Measurements from ENCODE around the gene HOXA7.
A peak's percentile ranks its signal among the peaks of the same experiment; 100 is the strongest.

DNA sequence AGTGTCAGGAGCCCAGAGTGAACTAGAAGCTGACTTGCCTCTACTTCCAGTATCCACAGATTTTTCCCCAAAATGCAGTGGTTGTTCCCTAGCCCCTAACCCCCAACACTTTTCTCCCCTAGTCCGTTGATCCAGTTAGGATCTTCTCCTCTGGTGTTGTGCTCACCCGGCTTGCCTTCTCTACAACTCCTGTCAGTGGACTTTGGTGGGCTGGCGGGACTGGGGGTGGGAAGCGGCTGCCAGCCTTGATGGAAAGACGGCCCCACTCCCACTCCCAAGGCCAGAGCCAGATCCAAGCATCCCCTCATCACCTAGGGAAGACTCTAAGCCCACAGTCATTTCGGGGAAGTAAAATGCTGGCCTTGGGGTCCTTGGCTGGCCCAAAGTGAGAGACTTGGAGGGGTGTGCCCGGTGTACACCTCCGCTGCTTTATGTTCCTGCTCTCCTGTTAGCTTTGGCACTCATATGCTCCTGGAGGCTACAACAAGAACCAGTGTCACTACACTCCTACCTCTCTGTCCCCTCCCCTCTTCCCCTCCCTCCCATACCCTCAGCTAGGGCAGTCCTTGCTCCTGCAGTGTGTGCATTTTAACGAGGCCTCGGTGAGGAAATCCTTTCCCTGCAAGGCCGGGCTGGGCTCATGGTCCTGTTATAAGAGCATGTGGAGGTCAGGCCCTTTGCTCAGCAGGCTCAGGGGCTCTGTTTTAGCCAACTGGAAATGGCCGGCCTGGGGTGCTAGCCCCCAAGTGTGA, 18.6 kb upstream of the HOXA7 start:
- TF ChIP-seq ZNF138 (tag by site-specific recombination; IDR thresholded peaks at IDR 0.05; ENCODE audit: borderline replicate concordance) (no peak), SP2 (tag by site-specific recombination; IDR thresholded peaks at IDR 0.05) (peak; percentile 48; the same call in 1 of the 2 replicates)
